Prostate gland (tissue), 2 donors: ENCODE measurements around the gene ATRN.

Experiments
- POLR2AphosphoS5 ChIP-seq: sonication (generic); formaldehyde crosslinking; IDR thresholded peaks from one replicate; pipeline ENCODE4 v1.6.1; 2017; ENCODE audit warnings: antibody characterized with exemption
- TF ChIP-seq, protein P1 (sequence below), 4 experiments: fragments of 200-600 bp in 2 of 4; fragments of 450-650 bp in 2 of 4; sonication (generic) in 2 of 4; IDR thresholded peaks; 1 replicate in 3 of 4; 2 replicates in 1 of 4; pipeline ENCODE4 v1.5.1; 2016 to 2019; ENCODE audit warnings: antibody characterized with exemption in 4 of 4, mild to moderate bottlenecking in 2 of 4, moderate library complexity in 2 of 4

DNA sequence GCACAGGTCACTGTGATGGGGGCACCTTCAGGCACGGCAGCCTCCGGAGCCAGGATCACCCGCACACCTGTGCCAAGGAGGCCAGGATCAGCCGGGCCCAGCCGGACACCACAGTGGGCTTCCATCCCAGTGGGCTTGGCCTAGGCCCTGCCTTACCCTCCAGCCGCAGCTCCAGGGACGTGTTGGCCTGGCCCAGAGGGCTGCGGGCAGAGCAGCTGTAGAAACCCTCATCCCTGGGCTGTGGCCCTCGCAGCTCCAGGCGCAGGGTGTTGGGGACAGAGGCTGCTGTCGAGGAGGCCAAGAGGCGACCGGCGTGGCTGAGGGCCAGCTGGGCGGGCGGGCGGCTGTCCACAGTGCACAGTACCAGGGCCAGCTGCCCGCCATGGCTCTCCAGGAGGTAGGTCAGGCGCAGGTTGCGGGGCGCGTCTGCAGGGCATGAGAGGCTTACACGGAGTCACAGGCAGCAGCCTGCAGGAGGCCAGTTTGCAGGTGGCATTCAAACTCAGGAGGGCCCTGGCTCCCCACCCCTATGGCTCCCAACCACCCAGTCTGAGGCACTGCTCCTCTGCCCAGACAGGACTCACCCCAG is 222.0 kb downstream of the ATRN start:
- TF ChIP-seq, protein P1, sequence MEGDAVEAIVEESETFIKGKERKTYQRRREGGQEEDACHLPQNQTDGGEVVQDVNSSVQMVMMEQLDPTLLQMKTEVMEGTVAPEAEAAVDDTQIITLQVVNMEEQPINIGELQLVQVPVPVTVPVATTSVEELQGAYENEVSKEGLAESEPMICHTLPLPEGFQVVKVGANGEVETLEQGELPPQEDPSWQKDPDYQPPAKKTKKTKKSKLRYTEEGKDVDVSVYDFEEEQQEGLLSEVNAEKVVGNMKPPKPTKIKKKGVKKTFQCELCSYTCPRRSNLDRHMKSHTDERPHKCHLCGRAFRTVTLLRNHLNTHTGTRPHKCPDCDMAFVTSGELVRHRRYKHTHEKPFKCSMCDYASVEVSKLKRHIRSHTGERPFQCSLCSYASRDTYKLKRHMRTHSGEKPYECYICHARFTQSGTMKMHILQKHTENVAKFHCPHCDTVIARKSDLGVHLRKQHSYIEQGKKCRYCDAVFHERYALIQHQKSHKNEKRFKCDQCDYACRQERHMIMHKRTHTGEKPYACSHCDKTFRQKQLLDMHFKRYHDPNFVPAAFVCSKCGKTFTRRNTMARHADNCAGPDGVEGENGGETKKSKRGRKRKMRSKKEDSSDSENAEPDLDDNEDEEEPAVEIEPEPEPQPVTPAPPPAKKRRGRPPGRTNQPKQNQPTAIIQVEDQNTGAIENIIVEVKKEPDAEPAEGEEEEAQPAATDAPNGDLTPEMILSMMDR (IDR thresholded peaks at IDR 0.05), result no peak
- TF ChIP-seq POLR2AphosphoS5, result no peak
